ENCODE results near the gene NUP188.
A peak's percentile ranks its signal among the peaks of the same experiment; 100 is the strongest.

Gene NUP188

DNA sequence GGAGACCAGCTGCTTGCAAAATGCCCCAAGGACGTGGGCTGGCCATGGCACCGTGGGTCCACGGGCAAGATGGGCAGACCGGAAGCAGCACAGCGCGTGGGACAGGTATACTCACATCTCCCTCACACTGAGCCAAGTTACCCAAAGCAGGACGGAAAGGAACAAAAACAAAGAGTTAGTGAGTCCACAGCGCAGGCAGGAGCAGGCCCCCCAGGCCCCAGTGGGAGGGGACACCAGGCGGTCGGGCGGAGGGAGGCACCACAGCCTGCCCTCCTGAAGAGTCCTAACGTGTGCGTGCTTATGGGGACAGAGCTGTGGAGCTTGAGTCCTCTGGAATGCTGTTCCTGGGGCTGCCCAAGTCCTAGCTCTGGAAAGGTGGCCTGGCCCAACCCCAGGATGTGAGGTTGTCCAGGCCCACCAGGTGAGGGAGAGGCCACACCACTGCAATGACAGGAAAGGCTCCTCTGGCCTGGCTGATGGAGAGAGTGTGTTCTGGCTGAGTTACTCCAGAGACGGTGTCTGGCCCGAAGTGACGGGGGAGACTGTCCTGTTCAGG, 65.5 kb downstream of the NUP188 start:
- no peak overlapping the region for H3K4me3 Mint-ChIP-seq
- TF ChIP-seq CTCF (IDR thresholded peaks at IDR 0.05): no peak
- no peaks in the 10 kb centered on the region for H3K9me3 Mint-ChIP-seq
- H3K27ac Mint-ChIP-seq: no peak overlapping the region
- no peak for DNase-seq
- H3K27me3 Mint-ChIP-seq (ENCODE audit: low read depth, poor library complexity): peaks cover 5% of the 10 kb centered on the region
- H3K36me3 Mint-ChIP-seq (ENCODE audit: low read depth): peaks cover 33% of the 10 kb centered on the region
- peaks cover 26% of the 10 kb centered on the region for H3K4me1 Mint-ChIP-seq

DNA sequence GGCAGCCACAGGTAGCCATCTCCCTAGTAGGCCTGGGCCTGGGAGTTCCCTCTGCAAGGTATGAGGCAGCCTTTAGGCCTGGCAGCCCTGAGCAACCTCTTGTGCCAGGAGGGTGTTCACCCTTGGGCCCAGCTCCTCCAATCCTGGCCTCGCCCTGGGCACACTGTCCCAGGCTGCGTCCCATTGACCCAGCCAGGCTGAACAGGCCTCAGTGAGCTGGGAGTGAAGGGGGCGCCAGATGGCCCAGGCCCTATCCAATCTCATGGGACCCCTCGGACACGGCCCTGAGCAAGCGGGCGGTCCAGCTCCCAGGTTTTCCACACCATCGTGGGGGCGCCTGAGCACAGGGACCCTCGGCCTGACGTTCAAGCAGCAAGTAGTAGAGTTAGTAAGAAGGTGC, 66.2 kb downstream of the NUP188 start:
- no peak for TF ChIP-seq CTCF (IDR thresholded peaks at IDR 0.05)
- peaks cover 37% of the 10 kb centered on the region for H3K36me3 Mint-ChIP-seq (ENCODE audit: low read depth)
- no peaks in the 10 kb centered on the region for H3K9me3 Mint-ChIP-seq
- H3K27me3 Mint-ChIP-seq (ENCODE audit: low read depth, poor library complexity): peaks cover 5% of the 10 kb centered on the region
- H3K4me1 Mint-ChIP-seq: peaks cover 27% of the 10 kb centered on the region
- H3K27ac Mint-ChIP-seq: no peak overlapping the region
- DNase-seq: no peak
- H3K4me3 Mint-ChIP-seq: no peak overlapping the region

- no peak for DNase-seq
- no peaks in the 10 kb centered on the region for H3K9me3 Mint-ChIP-seq
- H3K36me3 Mint-ChIP-seq (ENCODE audit: low read depth): peaks cover 42% of the 10 kb centered on the region
- peaks cover 5% of the 10 kb centered on the region for H3K27me3 Mint-ChIP-seq (ENCODE audit: low read depth, poor library complexity)
- TF ChIP-seq CTCF (IDR thresholded peaks at IDR 0.05): no peak
- no peak overlapping the region for H3K27ac Mint-ChIP-seq
- H3K4me3 Mint-ChIP-seq: no peak overlapping the region
- H3K4me1 Mint-ChIP-seq: peaks cover 31% of the 10 kb centered on the region
These were observed 66.6 kb downstream of the NUP188 start for GRCh38 chr9:129014124-129014523.

DNA sequence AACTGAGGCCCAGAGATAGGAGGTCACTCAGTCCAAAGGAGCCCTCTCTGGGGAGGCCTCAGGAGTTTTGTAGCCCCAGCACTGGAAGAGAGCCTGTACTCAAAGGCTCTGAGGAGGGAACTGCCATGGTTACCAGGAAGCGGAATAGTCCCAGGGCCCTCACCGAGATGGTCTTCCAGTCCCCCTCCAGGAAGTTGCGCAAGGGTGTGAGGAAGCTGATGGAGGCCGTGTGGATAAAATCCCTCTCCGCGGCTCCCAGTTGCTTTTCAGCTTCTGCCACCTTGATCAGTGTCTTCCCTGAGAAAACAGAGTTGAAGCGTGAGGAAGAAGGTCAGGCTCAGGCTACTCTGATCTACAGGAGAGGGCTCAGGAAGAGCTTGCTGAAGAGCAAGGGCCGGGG, 67.1 kb downstream of the NUP188 start:
- peaks cover 5% of the 10 kb centered on the region for H3K27me3 Mint-ChIP-seq (ENCODE audit: low read depth, poor library complexity)
- H3K9me3 Mint-ChIP-seq: no peaks in the 10 kb centered on the region
- DNase-seq: no peak
- H3K4me3 Mint-ChIP-seq: no peak overlapping the region
- no peak for TF ChIP-seq CTCF (IDR thresholded peaks at IDR 0.05)
- no peak overlapping the region for H3K27ac Mint-ChIP-seq
- H3K4me1 Mint-ChIP-seq: peaks cover 32% of the 10 kb centered on the region
- H3K36me3 Mint-ChIP-seq (ENCODE audit: low read depth): peaks cover 42% of the 10 kb centered on the region

DNA sequence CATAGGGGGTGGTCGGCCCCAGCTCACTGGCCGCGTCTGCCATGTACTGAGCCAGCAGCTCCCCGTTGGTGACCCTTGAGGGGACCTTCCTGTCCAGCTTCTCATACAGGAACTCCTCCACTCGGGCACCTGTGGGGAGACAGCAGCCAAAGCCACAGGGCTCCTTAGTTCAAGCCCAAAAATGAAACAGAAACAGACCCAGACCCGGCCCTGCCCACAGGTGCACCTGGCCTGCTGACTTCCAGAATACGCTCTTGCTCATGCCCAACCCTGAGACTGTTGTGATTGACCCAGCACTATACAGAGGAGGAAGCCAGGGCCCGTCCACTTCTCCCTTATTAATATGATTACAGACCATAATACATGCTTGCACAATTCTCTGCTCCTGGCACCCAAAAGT, 73.6 kb downstream of the NUP188 start:
- H3K27ac Mint-ChIP-seq: peak overlapping the region; percentile 82
- peaks cover 53% of the 10 kb centered on the region for H3K4me1 Mint-ChIP-seq
- DNase-seq: no peak
- H3K36me3 Mint-ChIP-seq (ENCODE audit: low read depth): peaks cover 12% of the 10 kb centered on the region
- no peaks in the 10 kb centered on the region for H3K9me3 Mint-ChIP-seq
- H3K27me3 Mint-ChIP-seq (ENCODE audit: low read depth, poor library complexity): no peaks in the 10 kb centered on the region
- H3K4me3 Mint-ChIP-seq: peak overlapping the region; percentile 44
- no peak for TF ChIP-seq CTCF (IDR thresholded peaks at IDR 0.05)

DNA sequence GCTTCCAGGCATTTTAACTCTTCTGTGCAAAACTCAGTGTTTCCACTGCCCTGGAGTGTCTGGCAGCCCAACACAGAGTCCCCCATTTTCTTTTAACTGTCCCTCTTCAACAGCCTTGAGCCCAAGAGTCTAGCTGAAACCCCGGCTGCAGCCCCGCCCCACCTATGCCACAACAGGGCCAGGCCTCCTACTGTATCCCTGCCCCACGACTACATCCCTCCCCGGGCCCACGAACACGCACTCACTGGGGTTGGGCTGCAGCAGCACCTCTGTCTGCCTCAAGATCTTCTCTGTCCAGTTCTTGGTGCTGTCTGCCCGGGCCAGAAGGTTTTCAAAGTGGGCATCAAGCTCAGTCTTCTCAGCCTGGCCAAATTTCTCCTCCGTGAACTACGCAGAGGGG, 74.5 kb downstream of the NUP188 start:
- no peak for DNase-seq
- Mint-ChIP-seq H3K9me3 (no peaks in the 10 kb centered on the region), H3K4me1 (peaks cover 63% of the 10 kb centered on the region), H3K27me3 (ENCODE audit: low read depth, poor library complexity) (no peaks in the 10 kb centered on the region), H3K36me3 (ENCODE audit: low read depth) (peaks cover 12% of the 10 kb centered on the region), H3K4me3 (peak overlapping the region; percentile 50), H3K27ac (peak overlapping the region; percentile 96)
- no peak for TF ChIP-seq CTCF (IDR thresholded peaks at IDR 0.05)
